ENCODE measurements around the gene EDIL3. TPM values are rescaled to one million over a fixed set of nuclear protein-coding genes. Genes with fewer than 3 reads are reported as not detected.

EDIL3 gene
- total RNA-seq, 1 experiment from 2014 or later: 0.32 TPM

DNA sequence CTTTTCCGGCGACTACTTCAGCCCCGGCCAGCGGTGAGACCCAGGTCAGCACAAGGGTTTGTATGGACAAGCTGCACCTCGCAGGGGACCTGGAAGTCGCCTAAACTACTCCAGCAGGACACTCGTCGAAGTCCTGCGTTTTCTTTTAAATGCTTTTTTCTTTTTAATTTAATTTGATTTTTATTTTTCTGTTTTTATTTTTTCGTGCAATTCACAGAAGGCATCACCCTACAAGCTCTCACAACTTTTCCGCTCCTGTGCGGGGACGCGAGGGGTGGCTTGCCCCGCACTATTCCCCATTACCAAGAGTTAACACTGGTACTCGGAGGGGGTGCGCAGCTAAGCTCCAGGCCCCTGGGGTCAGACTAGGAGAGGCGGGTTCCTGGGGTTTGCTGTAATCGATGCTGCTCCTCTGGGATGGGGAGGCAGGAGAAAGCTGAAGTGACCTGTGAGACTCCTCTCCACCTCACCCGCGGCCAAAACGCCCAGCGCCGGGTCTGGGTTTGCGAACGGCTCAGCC lies 1.3 kb downstream of the EDIL3 start:
- no peaks in the 10 kb centered on the region for H3K9me2 ChIP-seq (ENCODE audit: insufficient read depth)
- no peak overlapping the region for H3K9ac ChIP-seq (ENCODE audit: low read length)
- no peak overlapping the region for H3K4me3 ChIP-seq (replicated peaks in 1 of 2; ENCODE audit: low read depth in 1 of 2, low read length in 2 of 2)
- intact Hi-C loops (cut with micrococcal nuclease): no loop called here
- no peaks in the 10 kb centered on the region for H3K36me3 ChIP-seq (ENCODE audit: control insufficient read depth in 1 of 2, insufficient read depth in 2 of 2, low read length in 2 of 2)
- no peak for DNase-seq (ENCODE audit: low read depth, low spot score)
- H3K27ac ChIP-seq (ENCODE audit: low read depth, low read length): no peak overlapping the region
- H3K4me2 ChIP-seq (ENCODE audit: low read length): no peak overlapping the region
- no peaks in the 10 kb centered on the region for H3K27me3 ChIP-seq (ENCODE audit: insufficient read depth, low read length)
- no peaks in the 10 kb centered on the region for H3K9me3 ChIP-seq (ENCODE audit: control insufficient read depth in 1 of 2, insufficient read depth in 1 of 2, low read depth in 1 of 2, low read length in 2 of 2)
- H3K4me1 ChIP-seq (ENCODE audit: control insufficient read depth in 1 of 2, insufficient read depth in 2 of 2, low read length in 2 of 2): no peaks in the 10 kb centered on the region
- RAD21 ChIA-PET (ENCODE audit: low non-redundant PET in 1 of 2, low total read pairs in 2 of 2, uncharacterized antibody in 2 of 2, unreplicated experiment in 2 of 2): no interaction called here
- no peak for TF ChIP-seq POLR2AphosphoS5 (IDR thresholded peaks at IDR 0.05; ENCODE audit: low read depth, low read length)
- no peak for TF ChIP-seq CBX3 (IDR thresholded peaks at IDR 0.05; ENCODE audit: low read depth)
- TF ChIP-seq, protein P1, sequence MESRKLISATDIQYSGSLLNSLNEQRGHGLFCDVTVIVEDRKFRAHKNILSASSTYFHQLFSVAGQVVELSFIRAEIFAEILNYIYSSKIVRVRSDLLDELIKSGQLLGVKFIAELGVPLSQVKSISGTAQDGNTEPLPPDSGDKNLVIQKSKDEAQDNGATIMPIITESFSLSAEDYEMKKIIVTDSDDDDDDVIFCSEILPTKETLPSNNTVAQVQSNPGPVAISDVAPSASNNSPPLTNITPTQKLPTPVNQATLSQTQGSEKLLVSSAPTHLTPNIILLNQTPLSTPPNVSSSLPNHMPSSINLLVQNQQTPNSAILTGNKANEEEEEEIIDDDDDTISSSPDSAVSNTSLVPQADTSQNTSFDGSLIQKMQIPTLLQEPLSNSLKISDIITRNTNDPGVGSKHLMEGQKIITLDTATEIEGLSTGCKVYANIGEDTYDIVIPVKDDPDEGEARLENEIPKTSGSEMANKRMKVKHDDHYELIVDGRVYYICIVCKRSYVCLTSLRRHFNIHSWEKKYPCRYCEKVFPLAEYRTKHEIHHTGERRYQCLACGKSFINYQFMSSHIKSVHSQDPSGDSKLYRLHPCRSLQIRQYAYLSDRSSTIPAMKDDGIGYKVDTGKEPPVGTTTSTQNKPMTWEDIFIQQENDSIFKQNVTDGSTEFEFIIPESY (IDR thresholded peaks at IDR 0.05; ENCODE audit: extremely low read depth, insufficient replicate concordance, low read length): no peak
- TF ChIP-seq, protein P2, sequence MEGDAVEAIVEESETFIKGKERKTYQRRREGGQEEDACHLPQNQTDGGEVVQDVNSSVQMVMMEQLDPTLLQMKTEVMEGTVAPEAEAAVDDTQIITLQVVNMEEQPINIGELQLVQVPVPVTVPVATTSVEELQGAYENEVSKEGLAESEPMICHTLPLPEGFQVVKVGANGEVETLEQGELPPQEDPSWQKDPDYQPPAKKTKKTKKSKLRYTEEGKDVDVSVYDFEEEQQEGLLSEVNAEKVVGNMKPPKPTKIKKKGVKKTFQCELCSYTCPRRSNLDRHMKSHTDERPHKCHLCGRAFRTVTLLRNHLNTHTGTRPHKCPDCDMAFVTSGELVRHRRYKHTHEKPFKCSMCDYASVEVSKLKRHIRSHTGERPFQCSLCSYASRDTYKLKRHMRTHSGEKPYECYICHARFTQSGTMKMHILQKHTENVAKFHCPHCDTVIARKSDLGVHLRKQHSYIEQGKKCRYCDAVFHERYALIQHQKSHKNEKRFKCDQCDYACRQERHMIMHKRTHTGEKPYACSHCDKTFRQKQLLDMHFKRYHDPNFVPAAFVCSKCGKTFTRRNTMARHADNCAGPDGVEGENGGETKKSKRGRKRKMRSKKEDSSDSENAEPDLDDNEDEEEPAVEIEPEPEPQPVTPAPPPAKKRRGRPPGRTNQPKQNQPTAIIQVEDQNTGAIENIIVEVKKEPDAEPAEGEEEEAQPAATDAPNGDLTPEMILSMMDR (IDR thresholded peaks at IDR 0.05 in 2 of 3, conservative IDR thresholded peaks at IDR 0.05 in 1 of 3; ENCODE audit: borderline replicate concordance in 1 of 3, insufficient read depth in 1 of 3, low read depth in 2 of 3, low read length in 2 of 3): no peak
- no peak for TF ChIP-seq CEBPB (IDR thresholded peaks at IDR 0.05; ENCODE audit: low read depth)
- no peak for TF ChIP-seq YY1 (IDR thresholded peaks at IDR 0.05; ENCODE audit: extremely low read depth, insufficient replicate concordance, low read depth, low read length)
- TF ChIP-seq EZH2 (IDR thresholded peaks at IDR 0.05): no peak
- TF ChIP-seq ELF1 (IDR thresholded peaks at IDR 0.05; ENCODE audit: borderline replicate concordance, low read depth): no peak
- TF ChIP-seq, protein P3, sequence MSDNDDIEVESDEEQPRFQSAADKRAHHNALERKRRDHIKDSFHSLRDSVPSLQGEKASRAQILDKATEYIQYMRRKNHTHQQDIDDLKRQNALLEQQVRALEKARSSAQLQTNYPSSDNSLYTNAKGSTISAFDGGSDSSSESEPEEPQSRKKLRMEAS (IDR thresholded peaks at IDR 0.05): no peak
- no peak for TF ChIP-seq SP1 (IDR thresholded peaks at IDR 0.05; ENCODE audit: low read depth)
- TF ChIP-seq, protein P4, sequence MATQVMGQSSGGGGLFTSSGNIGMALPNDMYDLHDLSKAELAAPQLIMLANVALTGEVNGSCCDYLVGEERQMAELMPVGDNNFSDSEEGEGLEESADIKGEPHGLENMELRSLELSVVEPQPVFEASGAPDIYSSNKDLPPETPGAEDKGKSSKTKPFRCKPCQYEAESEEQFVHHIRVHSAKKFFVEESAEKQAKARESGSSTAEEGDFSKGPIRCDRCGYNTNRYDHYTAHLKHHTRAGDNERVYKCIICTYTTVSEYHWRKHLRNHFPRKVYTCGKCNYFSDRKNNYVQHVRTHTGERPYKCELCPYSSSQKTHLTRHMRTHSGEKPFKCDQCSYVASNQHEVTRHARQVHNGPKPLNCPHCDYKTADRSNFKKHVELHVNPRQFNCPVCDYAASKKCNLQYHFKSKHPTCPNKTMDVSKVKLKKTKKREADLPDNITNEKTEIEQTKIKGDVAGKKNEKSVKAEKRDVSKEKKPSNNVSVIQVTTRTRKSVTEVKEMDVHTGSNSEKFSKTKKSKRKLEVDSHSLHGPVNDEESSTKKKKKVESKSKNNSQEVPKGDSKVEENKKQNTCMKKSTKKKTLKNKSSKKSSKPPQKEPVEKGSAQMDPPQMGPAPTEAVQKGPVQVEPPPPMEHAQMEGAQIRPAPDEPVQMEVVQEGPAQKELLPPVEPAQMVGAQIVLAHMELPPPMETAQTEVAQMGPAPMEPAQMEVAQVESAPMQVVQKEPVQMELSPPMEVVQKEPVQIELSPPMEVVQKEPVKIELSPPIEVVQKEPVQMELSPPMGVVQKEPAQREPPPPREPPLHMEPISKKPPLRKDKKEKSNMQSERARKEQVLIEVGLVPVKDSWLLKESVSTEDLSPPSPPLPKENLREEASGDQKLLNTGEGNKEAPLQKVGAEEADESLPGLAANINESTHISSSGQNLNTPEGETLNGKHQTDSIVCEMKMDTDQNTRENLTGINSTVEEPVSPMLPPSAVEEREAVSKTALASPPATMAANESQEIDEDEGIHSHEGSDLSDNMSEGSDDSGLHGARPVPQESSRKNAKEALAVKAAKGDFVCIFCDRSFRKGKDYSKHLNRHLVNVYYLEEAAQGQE (IDR thresholded peaks at IDR 0.05; ENCODE audit: low read depth): no peak
- TF ChIP-seq FOSL1 (IDR thresholded peaks at IDR 0.05; ENCODE audit: low read depth): no peak
- TF ChIP-seq EGR1 (IDR thresholded peaks at IDR 0.05; ENCODE audit: low read depth): no peak
- no peak for ATAC-seq
- no TSS peak for BruUV-seq (replicated peaks)
- POLR2A ChIA-PET: no interaction called here
- H3K79me2 ChIP-seq (ENCODE audit: insufficient read depth, low read length): no peaks in the 10 kb centered on the region
- H4K20me1 ChIP-seq (ENCODE audit: insufficient read depth): no peaks in the 10 kb centered on the region
- CTCF ChIA-PET: no interaction called here
- no peak overlapping the region for H2AFZ ChIP-seq (ENCODE audit: low read depth, low read length, poor library complexity, severe bottlenecking)

All from HCT116 (cell line).